H9 (cell line): ENCODE data around the gene VAPA. TPM values are rescaled to one million over a fixed set of nuclear protein-coding genes. Genes with fewer than 3 reads are reported as not detected.

Experiments
- DNase-seq: peaks from one replicate; pipeline ENCODE4 v3.0.0-alpha.2; 2017
- H2AFZ ChIP-seq: one replicate; pipeline ENCODE4 v1.6.1; 2013; ENCODE audit warnings: mild to moderate bottlenecking, low read length, control low read depth, moderate library complexity
- H2AK5ac ChIP-seq: 2 replicates; pipeline ENCODE4 v1.6.1; 2013; ENCODE audit warnings: low read length, control low read depth, mixed read lengths; ENCODE audit not compliant: insufficient read length
- H2BK120ac ChIP-seq: one replicate; pipeline ENCODE4 v1.6.1; 2013; ENCODE audit warnings: low read depth, mild to moderate bottlenecking, low read length, control low read depth, inconsistent platforms; ENCODE audit not compliant: poor library complexity, severe bottlenecking
- H2BK12ac ChIP-seq: 2 replicates; pipeline ENCODE4 v1.6.1; 2013; ENCODE audit warnings: low read length, control low read depth, mixed read lengths, low read depth; ENCODE audit not compliant: insufficient read length
- H2BK15ac ChIP-seq: 2 replicates; pipeline ENCODE4 v1.6.1; 2013; ENCODE audit warnings: low read depth, low read length, control low read depth
- H2BK20ac ChIP-seq: one replicate; pipeline ENCODE4 v1.6.1; 2013; ENCODE audit warnings: low read depth, mild to moderate bottlenecking, low read length, control low read depth, inconsistent platforms; ENCODE audit not compliant: poor library complexity, severe bottlenecking
- H2BK5ac ChIP-seq: 2 replicates; pipeline ENCODE4 v1.6.1; 2013; ENCODE audit warnings: low read length, control low read depth, mixed read lengths; ENCODE audit not compliant: insufficient read length
- H3K14ac ChIP-seq: 2 replicates; pipeline ENCODE4 v1.6.1; 2013; ENCODE audit warnings: low read length, control low read depth; ENCODE audit not compliant: insufficient read depth
- H3K18ac ChIP-seq: 2 replicates; pipeline ENCODE4 v1.6.1; 2013; ENCODE audit warnings: low read depth, mild to moderate bottlenecking, mixed read lengths, low read length, control low read depth; ENCODE audit not compliant: insufficient read length
- H3K23ac ChIP-seq: 2 replicates; pipeline ENCODE4 v1.6.1; 2013; ENCODE audit warnings: low read length, control low read depth, mixed read lengths, low read depth; ENCODE audit not compliant: insufficient read length
- H3K23me2 ChIP-seq: 2 replicates; pipeline ENCODE4 v1.6.1; 2013; ENCODE audit warnings: low read depth, mild to moderate bottlenecking, mixed read lengths, low read length, control low read depth; ENCODE audit not compliant: insufficient read length, poor library complexity, severe bottlenecking
- H3K27ac ChIP-seq: 2 replicates; pipeline ENCODE4 v1.5.1; 2013; ENCODE audit warnings: low read length, control low read depth, mixed read lengths, low read depth; ENCODE audit not compliant: insufficient read length
- H3K27me3 ChIP-seq: 2 replicates; pipeline ENCODE4 v1.6.1; 2013; ENCODE audit warnings: low read length, control low read depth, inconsistent platforms; ENCODE audit not compliant: insufficient read depth
- H3K4ac ChIP-seq: 2 replicates; pipeline ENCODE4 v1.6.1; 2013; ENCODE audit warnings: low read depth, mild to moderate bottlenecking, control low read depth, inconsistent platforms, low read length, moderate library complexity
- H3K4me1 ChIP-seq: 2 replicates; pipeline ENCODE4 v1.6.1; 2013; ENCODE audit warnings: low read length, control low read depth, inconsistent platforms; ENCODE audit not compliant: insufficient read depth
- H3K4me2 ChIP-seq: 2 replicates; pipeline ENCODE4 v1.6.1; 2013; ENCODE audit warnings: low read length, control low read depth, mixed read lengths; ENCODE audit not compliant: insufficient read length, insufficient read depth
- H3K56ac ChIP-seq: 2 replicates; pipeline ENCODE4 v1.6.1; 2013; ENCODE audit warnings: low read depth, mild to moderate bottlenecking, mixed read lengths, low read length, control low read depth; ENCODE audit not compliant: insufficient read length
- H3K79me1 ChIP-seq: 2 replicates; pipeline ENCODE4 v1.6.1; 2013; ENCODE audit warnings: low read depth, mild to moderate bottlenecking, moderate library complexity, low read length, control low read depth, inconsistent platforms; ENCODE audit not compliant: insufficient read depth, poor library complexity, severe bottlenecking
- H3K79me2 ChIP-seq: 2 replicates; pipeline ENCODE4 v1.6.1; 2013; ENCODE audit warnings: low read length, control low read depth, inconsistent platforms; ENCODE audit not compliant: insufficient read depth
- H3K9ac ChIP-seq: 2 replicates; pipeline ENCODE4 v1.6.1; 2013; ENCODE audit warnings: low read length, control low read depth, mixed read lengths; ENCODE audit not compliant: insufficient read length; ENCODE audit errors: extremely low read depth
- H3K9me3 ChIP-seq: one replicate; pipeline ENCODE4 v1.6.1; 2013; ENCODE audit warnings: low read depth, low read length, inconsistent platforms; ENCODE audit not compliant: control insufficient read depth
- H3T11ph ChIP-seq: one replicate; pipeline ENCODE4 v1.6.1; 2013; ENCODE audit warnings: mild to moderate bottlenecking, low read length, control low read depth, inconsistent platforms
- H4K20me1 ChIP-seq: one replicate; pipeline ENCODE4 v1.6.1; 2013; ENCODE audit not compliant: control insufficient read depth, insufficient read length, insufficient read depth
- H4K5ac ChIP-seq: 2 replicates; pipeline ENCODE4 v1.6.1; 2013; ENCODE audit warnings: low read depth, mild to moderate bottlenecking, mixed read lengths, low read length, control low read depth; ENCODE audit not compliant: insufficient read length
- H4K8ac ChIP-seq: replicated peaks from 2 replicates; pipeline ENCODE4 v1.6.1; 2013; ENCODE audit warnings: low read length, control low read depth, mixed read lengths, low read depth; ENCODE audit not compliant: insufficient read length
- H4K91ac ChIP-seq: 2 replicates; pipeline ENCODE4 v1.6.1; 2013; ENCODE audit warnings: low read depth, mild to moderate bottlenecking, moderate library complexity, mixed read lengths, low read length, control low read depth; ENCODE audit not compliant: insufficient read length
- H3K27ac Mint-ChIP-seq, 3 experiments: 2 replicates in 2 of 3; 3 replicates in 1 of 3; pipeline ENCODE4 v1.8.0; 2020 to 2021; ENCODE audit warnings: mixed read lengths in 3 of 3, mild to moderate bottlenecking in 1 of 3, moderate library complexity in 1 of 3
- H3K27me3 Mint-ChIP-seq: 2 replicates; pipeline ENCODE4 v1.8.0; 2021; ENCODE audit warnings: low read depth, mild to moderate bottlenecking, moderate library complexity, mixed read lengths
- H3K36me3 Mint-ChIP-seq, 3 experiments: 2 replicates in 2 of 3; 3 replicates in 1 of 3; pipeline ENCODE4 v1.8.0; 2020 to 2021; ENCODE audit warnings: low read depth in 3 of 3, mixed read lengths in 3 of 3; ENCODE audit not compliant: insufficient read depth in 1 of 3
- H3K4me1 Mint-ChIP-seq, 2 experiments: 2 replicates each; pipeline ENCODE4 v1.8.0; 2020; ENCODE audit warnings: mixed read lengths in 2 of 2
- H3K4me3 Mint-ChIP-seq, 2 experiments: 2 replicates in 1 of 2; 3 replicates in 1 of 2; pipeline ENCODE4 v1.8.0; 2020 to 2021; ENCODE audit warnings: mild to moderate bottlenecking in 2 of 2, mixed read lengths in 2 of 2, moderate library complexity in 1 of 2
- H3K9me3 Mint-ChIP-seq, 2 experiments: 2 replicates in 1 of 2; 3 replicates in 1 of 2; pipeline ENCODE4 v1.8.0; 2020; ENCODE audit warnings: mild to moderate bottlenecking in 2 of 2, mixed read lengths in 2 of 2, moderate library complexity in 1 of 2
- CTCF ChIP-seq: fragments of 200-600 bp; sonication (generic); conservative IDR thresholded peaks from 3 replicates; pipeline ENCODE4 v1.8.0; 2021; ENCODE audit warnings: antibody characterized with exemption, mild to moderate bottlenecking
- WGBS: extraction: QIAGEN DNeasy Blood & Tissue Kit; methylation state at CpG from one replicate; pipeline ENCODE4 v1.1.7; 2013; ENCODE audit warnings: missing lambda C conversion rate, low lambda C conversion rate, mixed read lengths; ENCODE audit not compliant: insufficient read length; ENCODE audit errors: extremely low coverage; 5-methylcytosine and 5-hydroxymethylcytosine counted together
- total RNA-seq: library from RNA; stranded (reverse); gene quantifications from 2 replicates; pipeline ENCODE4 v1.2.1, GENCODE V29; 2021

VAPA gene
- total RNA-seq, 1 experiment from 2014 or later: 141 TPM

DNA sequence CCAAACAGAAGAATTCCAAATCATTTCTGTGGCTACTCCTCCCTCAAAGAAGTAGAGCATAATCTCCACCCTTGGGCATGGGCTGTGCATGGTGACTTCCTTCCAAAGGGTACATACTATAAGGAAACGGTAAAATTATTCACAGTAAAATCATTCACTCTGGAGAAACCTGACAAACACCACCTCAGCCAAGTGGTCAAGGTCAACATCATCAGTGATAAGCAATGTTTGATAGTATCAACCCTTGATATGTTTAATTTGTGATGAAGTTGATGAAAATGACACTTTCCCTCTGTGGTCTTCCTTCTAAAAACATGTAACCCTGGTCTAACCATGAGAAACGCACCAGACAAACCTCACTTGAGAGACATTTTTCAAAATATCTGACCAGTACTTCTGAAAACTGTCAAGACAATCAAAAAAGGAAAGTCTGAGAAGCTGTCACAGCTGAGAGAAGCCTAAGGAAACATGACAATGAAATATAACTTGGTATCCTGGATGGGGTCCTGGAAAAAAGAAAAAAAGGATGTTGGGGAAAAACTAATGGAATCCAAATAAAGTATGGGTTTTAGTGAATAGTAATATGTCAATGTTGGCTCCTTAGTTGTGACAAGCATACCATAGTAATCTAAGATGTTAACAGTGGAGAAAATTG is 37.5 kb upstream of the VAPA start:
- H4K5ac ChIP-seq: no peak overlapping the region
- H2AFZ ChIP-seq: no peak overlapping the region
- H3K56ac ChIP-seq: no peak overlapping the region
- H3K27me3 ChIP-seq: no peaks in the 10 kb centered on the region
- no peak overlapping the region for H3K4ac ChIP-seq
- no peak overlapping the region for H3K18ac ChIP-seq
- no peak overlapping the region for H2BK20ac ChIP-seq
- H3K4me2 ChIP-seq: no peak overlapping the region
- peaks cover under 1% of the 10 kb centered on the region; the same call in 1 of the 2 replicates for H3K4me1 ChIP-seq
- no peak overlapping the region for H2BK5ac ChIP-seq
- no peak overlapping the region for H3K23ac ChIP-seq
- no peak overlapping the region for H3K9ac ChIP-seq
- H3K79me1 ChIP-seq: no peaks in the 10 kb centered on the region
- H2BK12ac ChIP-seq: peak overlapping the region; percentile 35
- no peak overlapping the region for H3K27ac ChIP-seq
- H3K27me3 Mint-ChIP-seq: no peaks in the 10 kb centered on the region
- H3K4me1 Mint-ChIP-seq: peaks cover 12 to 16% of the 10 kb centered on the region in 2 experiments
- whole genome bisulfite sequencing: no CpG with 5 or more reads among the region's 2 CpGs
- TF ChIP-seq CTCF: no peak
- H3K9me3 ChIP-seq: no peaks in the 10 kb centered on the region
- H2BK120ac ChIP-seq: no peak overlapping the region
- H2BK15ac ChIP-seq: no peak overlapping the region
- no peak overlapping the region for H3K27ac Mint-ChIP-seq
- H4K8ac ChIP-seq: no peak overlapping the region
- no peaks in the 10 kb centered on the region for H3K9me3 Mint-ChIP-seq
- H3K23me2 ChIP-seq: no peaks in the 10 kb centered on the region
- no peak overlapping the region for H4K91ac ChIP-seq
- H3K4me3 Mint-ChIP-seq: no peak overlapping the region
- DNase-seq: no peak
- H3K36me3 Mint-ChIP-seq: no peaks in the 10 kb centered on the region
- no peak overlapping the region for H3K14ac ChIP-seq
- H3T11ph ChIP-seq: no peak overlapping the region
- H4K20me1 ChIP-seq: no peaks in the 10 kb centered on the region
- H2AK5ac ChIP-seq: no peak overlapping the region
- H3K79me2 ChIP-seq: no peaks in the 10 kb centered on the region
